Activated gamma-delta T cell (primary cell): ENCODE data around the gene APOA1.

Source experiments
- DNase-seq: peaks from one replicate; lab custom pipeline; 2025; lab: John Stamatoyannopoulos, UW

APOA1 gene

DNA sequence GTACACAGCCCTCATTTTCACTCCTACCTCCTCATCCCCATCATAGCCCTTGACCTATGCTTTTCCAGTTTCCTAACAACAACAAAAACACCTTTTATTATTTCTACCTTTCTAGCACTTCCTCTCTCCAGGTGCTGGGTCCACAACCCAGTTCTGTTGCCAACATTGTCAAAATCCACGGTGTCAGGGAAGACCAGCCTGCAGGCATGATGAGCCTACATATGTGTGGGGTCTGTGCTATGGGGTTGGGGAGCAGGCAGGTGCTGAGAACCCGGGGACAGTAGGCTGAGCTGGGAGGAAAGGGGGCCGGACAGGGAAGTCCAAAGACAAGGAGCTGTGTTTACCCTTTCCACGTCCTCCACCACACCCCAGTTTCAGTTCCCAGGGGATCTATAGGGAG, 48.9 kb downstream of the APOA1 start:
- no peak for DNase-seq

DNA sequence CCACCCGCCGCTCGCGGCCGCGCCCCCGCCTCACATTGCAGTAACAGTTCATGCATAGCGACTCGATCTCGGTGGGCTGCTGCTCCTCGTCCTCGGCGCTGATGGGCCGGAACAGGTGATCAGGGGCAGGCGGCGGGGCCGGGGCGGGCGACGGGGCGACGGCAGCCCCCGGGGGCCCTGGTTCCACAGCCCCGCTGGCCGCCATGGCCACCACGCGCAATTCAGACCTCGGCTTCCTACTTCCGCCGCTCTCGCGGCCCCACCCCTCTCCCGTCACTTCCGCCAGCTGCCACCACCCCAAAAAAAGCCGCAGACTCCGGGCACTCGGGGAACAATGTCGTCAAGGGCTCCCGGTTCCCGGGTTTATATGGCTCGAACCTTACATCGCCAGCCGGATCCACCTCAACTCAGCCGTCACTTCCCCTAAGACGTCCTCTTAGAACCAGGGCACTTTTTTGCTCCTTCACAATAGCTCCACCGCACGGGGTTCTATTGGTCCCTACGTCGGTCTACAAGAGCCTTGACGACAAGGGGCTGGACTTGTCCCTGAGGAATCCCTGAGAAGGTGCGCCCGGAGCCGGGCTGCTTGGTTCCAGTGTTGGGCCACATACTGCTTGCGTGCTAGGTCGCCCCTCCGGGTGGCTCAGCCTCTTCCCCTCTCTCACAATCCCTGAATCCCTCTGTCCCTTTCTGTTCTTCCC, 49.5 kb downstream of the APOA1 start, which contains the start of gene ZPR1:
Gene ZPR1 (minus strand): TSS at position 238 of the 701 bp plus-strand sequence. CDS start 33 bp downstream, at position 205.
- peak; percentile 68 for DNase-seq

DNA sequence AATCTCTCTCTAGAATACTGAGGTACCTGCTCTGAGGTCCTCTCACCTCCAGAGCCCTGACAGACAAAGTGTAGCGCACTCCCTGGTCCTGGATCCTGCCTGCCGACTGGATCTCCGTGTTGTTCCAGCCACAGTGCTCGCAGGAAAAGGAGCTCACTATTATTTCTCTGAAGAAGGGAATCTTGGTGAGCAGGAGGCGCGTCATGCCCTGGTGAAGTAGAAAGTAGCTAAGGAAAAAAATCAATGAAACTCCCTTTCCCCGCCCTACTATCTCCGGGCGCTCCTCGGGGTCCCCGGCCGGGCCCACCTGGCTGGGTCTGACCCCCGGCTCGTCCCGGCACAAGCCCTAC, 50.0 kb downstream of the APOA1 start:
- DNase-seq: no peak

DNA sequence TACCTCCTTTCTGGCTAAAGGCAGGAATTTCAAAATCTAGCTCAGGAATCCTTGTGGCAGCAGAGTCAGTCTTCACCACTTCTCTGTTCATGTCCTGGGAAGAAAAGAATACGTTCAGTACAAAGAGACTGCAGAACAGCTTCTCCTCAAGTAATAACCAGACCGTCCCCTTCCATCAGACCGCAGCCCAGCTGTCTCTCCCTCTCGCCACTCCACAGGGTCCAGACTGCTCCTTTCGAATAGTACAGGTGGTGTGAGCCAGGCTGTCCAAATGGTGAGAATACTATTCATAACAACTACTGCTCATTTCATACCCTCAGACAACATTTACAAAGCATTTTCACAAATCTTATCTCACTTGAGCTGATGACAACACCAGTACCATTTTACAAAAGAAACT, 50.5 kb downstream of the APOA1 start:
- no peak for DNase-seq

DNA sequence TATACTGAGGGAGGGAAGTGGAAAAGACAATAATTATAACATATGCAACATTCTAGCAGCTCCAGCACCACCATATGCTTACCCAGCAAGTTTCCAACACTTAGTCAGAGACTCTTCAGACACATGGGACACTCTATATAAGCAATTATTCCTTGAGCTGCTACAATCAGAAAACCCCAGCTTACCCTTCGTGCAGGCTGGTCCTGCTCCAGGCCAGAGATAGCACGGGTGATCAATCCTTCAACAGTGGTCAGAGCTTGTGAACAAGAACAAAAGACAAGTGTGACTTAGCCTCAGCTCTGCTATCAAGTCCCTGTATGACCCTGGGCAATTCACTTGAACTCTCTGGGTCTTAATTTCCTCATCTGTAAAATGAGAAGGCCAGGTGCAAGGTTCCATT, 51.1 kb downstream of the APOA1 start:
- no peak for DNase-seq
